CD4-positive, alpha-beta T cell treated with Interleukin-10 for 1 hour (primary cell): Measurements from ENCODE around the gene PLA2G3.

ENCODE experiments used
- DNase-seq: peaks from one replicate; pipeline ENCODE4 v3.0.0-alpha.2; 2020

PLA2G3 gene

DNA sequence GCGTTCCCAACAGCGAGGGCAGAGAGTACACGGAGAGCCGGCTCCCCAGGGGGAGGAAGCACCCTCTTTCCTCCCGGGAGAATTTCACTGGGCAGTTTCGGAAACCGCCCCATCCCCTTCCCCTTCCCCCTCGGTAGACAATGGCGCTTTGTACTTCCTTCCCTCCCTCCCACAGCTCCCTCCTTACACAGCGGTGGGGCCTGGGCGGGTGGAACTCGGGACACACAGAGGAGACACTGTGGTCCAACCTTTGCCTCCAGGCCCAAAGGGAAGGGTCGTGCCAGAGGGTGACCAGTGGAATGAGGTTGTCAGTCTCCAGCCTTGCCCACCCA lies 54.8 kb downstream of the PLA2G3 start:
- no peak for DNase-seq

DNA sequence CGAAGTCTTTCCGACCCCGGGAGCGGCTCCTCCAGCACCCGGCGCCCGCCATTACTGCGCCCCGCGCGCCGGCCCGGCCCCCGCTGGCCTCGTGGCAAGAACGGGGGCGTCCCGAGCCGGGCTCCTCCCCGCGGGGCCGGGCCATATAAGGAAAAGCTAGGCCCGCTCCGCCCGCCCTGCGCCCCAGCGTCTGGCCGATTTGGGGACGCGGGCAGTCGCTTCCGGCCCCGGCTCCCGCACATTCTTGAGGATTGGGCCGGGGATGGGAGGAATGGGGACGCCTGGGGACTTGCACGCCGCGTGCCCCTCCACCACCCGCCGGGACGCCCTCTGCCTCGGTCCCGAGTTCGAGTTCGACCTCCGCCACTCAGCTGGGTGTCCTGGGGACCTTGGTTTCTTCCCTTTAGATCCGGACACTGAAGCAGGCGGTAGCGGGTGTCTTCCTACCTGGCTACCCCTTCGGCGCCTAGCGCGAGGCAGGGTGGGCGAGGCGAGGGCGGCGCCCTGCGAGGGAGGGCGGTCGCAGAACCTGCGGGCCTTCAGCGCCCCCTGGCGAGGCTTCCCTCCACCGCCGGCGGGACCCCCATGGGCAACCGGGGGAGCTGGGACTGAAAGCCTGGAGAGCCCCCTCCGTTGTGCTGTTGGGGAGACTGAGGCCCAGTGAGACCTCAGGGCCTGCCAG lies 55.4 kb downstream of the PLA2G3 start:
- DNase-seq: peak; percentile 85
